H1 (cell line): Measurements from ENCODE around the gene MRPS5.

Experiments used
- BCL11A ChIP-seq, 2 experiments: IDR thresholded peaks; one replicate each; pipeline ENCODE4 v1.6.1; 2011; ENCODE audit warnings: low read depth in 2 of 2, low read length in 2 of 2, mild to moderate bottlenecking in 2 of 2
- GTF2F1 ChIP-seq: IDR thresholded peaks from 2 replicates; pipeline ENCODE4 v1.6.1; 2012; ENCODE audit warnings: low read depth, low read length, improper control_type of control experiment, borderline replicate concordance
- KDM5A ChIP-seq: fragments of 200-600 bp; IDR thresholded peaks from 2 replicates; pipeline ENCODE4 v1.7.1; 2012; ENCODE audit warnings: mild to moderate bottlenecking, low read length, inconsistent platforms, mixed read lengths
- POLR2A ChIP-seq, 2 experiments: IDR thresholded peaks; 1 replicate in 1 of 2; 2 replicates in 1 of 2; pipeline ENCODE4 v1.6.1; 2011; ENCODE audit warnings: low read depth in 2 of 2, low read length in 2 of 2, mild to moderate bottlenecking in 2 of 2; ENCODE audit errors: control extremely low read depth in 1 of 2
- POLR2AphosphoS5 ChIP-seq: IDR thresholded peaks from 2 replicates; pipeline ENCODE4 v1.6.1; 2011; ENCODE audit warnings: low read depth, low read length
- RAD21 ChIP-seq, 2 experiments: IDR thresholded peaks in 1 of 2; conservative IDR thresholded peaks in 1 of 2; 2 replicates each; pipeline ENCODE4 v1.6.1; 2011; ENCODE audit warnings: low read depth in 2 of 2, low read length in 2 of 2, improper control_type of control experiment in 1 of 2, inconsistent platforms in 1 of 2, mild to moderate bottlenecking in 1 of 2, moderate library complexity in 1 of 2
- RFX5 ChIP-seq: IDR thresholded peaks from 2 replicates; pipeline ENCODE4 v1.6.1; 2011; ENCODE audit warnings: low read depth, low read length, improper control_type of control experiment, borderline replicate concordance
- RNF2 ChIP-seq: fragments of 200-900, 300-1000 bp; sonication (generic); IDR thresholded peaks from 2 replicates; pipeline ENCODE4 v1.7.1; 2016; ENCODE audit warnings: borderline replicate concordance, low read depth, mild to moderate bottlenecking, antibody characterized with exemption, low read length; ENCODE audit not compliant: poor library complexity, severe bottlenecking; ENCODE audit errors: missing control alignments
- SIX5 ChIP-seq: IDR thresholded peaks from 2 replicates; pipeline ENCODE4 v1.6.1; 2011; ENCODE audit warnings: mild to moderate bottlenecking, low read depth, low read length
- SP1 ChIP-seq: IDR thresholded peaks from 2 replicates; pipeline ENCODE4 v1.6.1; 2011; ENCODE audit warnings: low read depth, low read length
- TEAD4 ChIP-seq: IDR thresholded peaks from 2 replicates; pipeline ENCODE4 v1.6.1; 2012; ENCODE audit warnings: low read depth, low read length, inconsistent platforms, mixed read lengths
- TF ChIP-seq, protein P1 (sequence below): IDR thresholded peaks from 2 replicates; pipeline ENCODE4 v1.6.1; 2011; ENCODE audit warnings: low read depth, mild to moderate bottlenecking, low read length; ENCODE audit not compliant: insufficient read depth
- TF ChIP-seq, protein P2 (sequence below), 3 experiments: IDR thresholded peaks; 1 replicate in 2 of 3; 2 replicates in 1 of 3; pipeline versions ENCODE4 v1.5.1 to v1.6.1; 2011; ENCODE audit warnings: low read length in 3 of 3, mild to moderate bottlenecking in 3 of 3, inconsistent platforms in 2 of 3, low read depth in 1 of 3, moderate library complexity in 1 of 3; ENCODE audit not compliant: insufficient read depth in 1 of 3; ENCODE audit errors: control extremely low read depth in 1 of 3

DNA sequence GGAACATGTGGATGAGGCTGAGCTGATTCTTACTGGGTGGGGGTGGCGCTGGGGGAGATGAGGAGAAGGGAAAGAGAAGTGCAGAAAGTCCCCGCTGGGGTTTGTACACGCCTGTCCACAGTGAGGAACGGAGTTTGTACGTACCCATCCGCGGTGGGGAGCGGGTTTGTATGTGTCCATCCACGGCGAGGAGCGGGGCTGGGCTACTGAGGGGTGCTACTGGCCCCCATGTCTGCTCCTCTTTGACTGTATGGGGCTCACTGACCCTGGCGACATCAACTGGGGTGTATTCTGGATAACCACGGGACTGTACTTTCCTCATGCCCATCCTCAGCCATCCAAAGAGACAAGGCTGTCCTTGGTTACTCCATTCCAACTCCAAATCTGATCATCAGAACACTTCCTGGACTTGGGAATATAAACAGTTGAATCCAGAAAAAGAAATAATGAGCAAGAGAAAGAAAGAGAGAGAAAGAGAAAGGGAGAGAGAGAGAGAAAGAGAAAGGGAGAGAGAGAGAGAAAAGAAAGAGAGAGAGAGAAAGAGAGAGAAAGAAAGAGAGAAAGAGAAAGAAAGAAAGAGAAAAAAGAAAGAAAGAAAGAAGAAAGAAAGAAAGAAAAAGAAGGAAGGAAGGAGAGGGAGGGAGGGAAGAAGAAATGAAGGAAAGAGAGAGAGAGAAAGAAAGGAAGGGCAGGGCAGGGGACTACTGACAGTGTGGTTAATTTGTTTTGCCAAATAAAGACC is 75.1 kb downstream of the MRPS5 start:
- no peak for TF ChIP-seq POLR2AphosphoS5
- TF ChIP-seq, protein P1, sequence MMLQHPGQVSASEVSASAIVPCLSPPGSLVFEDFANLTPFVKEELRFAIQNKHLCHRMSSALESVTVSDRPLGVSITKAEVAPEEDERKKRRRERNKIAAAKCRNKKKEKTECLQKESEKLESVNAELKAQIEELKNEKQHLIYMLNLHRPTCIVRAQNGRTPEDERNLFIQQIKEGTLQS, result no peak
- no peak for TF ChIP-seq POLR2A (IDR thresholded peaks at IDR 0.05; ENCODE audit: control extremely low read depth in 1 of 2, low read depth in 2 of 2, low read length in 2 of 2)
- TF ChIP-seq RFX5, result no peak
- no peak for TF ChIP-seq RNF2
- TF ChIP-seq, protein P2, sequence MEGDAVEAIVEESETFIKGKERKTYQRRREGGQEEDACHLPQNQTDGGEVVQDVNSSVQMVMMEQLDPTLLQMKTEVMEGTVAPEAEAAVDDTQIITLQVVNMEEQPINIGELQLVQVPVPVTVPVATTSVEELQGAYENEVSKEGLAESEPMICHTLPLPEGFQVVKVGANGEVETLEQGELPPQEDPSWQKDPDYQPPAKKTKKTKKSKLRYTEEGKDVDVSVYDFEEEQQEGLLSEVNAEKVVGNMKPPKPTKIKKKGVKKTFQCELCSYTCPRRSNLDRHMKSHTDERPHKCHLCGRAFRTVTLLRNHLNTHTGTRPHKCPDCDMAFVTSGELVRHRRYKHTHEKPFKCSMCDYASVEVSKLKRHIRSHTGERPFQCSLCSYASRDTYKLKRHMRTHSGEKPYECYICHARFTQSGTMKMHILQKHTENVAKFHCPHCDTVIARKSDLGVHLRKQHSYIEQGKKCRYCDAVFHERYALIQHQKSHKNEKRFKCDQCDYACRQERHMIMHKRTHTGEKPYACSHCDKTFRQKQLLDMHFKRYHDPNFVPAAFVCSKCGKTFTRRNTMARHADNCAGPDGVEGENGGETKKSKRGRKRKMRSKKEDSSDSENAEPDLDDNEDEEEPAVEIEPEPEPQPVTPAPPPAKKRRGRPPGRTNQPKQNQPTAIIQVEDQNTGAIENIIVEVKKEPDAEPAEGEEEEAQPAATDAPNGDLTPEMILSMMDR (IDR thresholded peaks at IDR 0.05; ENCODE audit: control extremely low read depth in 1 of 3, insufficient read depth in 1 of 3, low read depth in 1 of 3, low read length in 3 of 3), result no peak
- no peak for TF ChIP-seq RAD21 (IDR thresholded peaks at IDR 0.05 in 1 of 2, conservative IDR thresholded peaks at IDR 0.05 in 1 of 2; ENCODE audit: low read depth in 2 of 2, low read length in 2 of 2)
- TF ChIP-seq TEAD4, result no peak
- TF ChIP-seq SIX5, result no peak
- TF ChIP-seq SP1, result no peak
- TF ChIP-seq GTF2F1, result no peak
- no peak for TF ChIP-seq BCL11A (IDR thresholded peaks at IDR 0.05; ENCODE audit: low read depth in 2 of 2, low read length in 2 of 2)
- no peak for TF ChIP-seq KDM5A
